NCI-H2107 treated with DMSO at 0.1 percent for 48 hours (cell line): Measurements from ENCODE around the gene HIVEP3.

Experiments
- DNase-seq: peaks from one replicate; lab custom pipeline; 2025; ENCODE audit not compliant: unreplicated experiment; lab: John Stamatoyannopoulos, UW

Gene HIVEP3

DNA sequence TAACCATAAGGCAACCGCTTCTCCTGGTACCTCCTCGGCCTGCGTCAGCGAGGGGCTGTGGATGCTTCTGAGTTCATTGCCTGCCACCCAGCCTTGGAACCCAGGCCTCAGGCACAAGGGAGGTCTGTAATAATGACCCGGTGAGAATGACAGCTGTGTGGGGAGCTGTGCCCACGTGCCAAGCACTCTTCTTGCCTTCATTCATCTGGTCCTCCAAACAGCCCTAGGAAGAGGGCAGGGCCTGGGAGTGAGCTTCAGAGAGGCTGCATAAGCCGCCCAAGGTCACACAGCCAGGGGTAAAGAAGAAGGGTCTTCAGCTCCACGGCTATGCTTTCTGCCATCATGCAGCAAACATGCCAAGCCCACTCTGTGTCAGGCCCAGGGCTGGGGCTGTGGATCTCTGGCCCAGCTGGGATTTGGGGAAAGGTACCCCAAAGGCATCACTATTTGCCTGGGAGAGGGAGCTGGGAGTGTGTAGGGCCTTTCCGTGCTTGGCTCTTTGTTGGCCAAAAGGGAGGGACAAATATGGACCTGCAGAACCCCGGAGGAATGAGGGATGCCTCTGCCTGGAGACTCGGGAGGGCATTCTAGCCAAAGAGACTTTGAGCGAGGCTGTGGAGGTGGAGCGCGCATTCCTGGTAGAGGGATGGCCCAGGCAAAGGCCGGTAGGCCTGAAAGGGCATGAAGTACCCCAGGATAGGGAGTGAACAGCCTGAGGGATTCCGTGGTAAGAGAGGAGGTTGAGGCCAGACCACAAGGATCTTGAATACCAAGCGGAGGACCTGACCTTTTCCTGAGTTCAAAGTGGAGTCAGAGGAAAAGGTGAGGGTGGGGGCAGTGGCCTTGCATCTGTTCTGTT, 424.1 kb downstream of the HIVEP3 start:
- no peak for DNase-seq

DNA sequence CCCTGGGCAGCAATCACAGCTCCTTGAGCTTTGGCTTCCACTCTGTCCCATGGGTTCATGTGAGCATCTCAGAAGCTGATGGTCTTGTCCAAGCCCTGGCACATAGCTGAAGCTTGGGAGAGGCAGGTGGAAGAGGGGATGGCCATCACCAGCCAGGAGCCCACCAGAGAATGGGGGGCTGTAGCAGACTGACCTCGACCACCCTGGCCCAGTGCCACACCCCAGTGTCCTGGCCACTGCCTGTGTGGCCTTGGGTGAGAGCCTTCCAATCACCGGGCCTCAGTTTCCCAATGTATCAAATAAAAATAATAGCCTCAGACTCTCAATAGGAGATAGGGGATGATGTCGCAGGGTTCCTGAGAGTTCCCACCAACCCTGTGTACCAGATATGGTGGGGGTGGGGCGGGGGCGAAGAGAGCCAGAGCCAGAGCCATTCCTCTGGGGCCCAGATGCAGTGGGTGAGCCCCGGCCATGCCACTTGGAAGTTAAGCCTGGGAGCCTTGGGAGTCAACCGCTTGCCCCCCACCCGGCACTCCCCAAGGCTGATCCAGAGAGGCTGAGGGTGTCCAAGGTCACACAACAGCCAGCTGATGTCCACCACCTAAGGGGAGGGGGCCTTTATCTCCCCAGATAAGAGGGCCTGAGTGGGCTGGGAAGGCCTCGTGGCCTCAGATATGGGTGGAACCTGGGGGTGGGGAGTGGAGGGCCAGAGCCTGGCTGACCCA, 424.9 kb downstream of the HIVEP3 start:
- no peak for DNase-seq

GRCh38 chr1:41493117-41493536, 425.6 kb downstream of the HIVEP3 start:
- no peak for DNase-seq

GRCh38 chr1:41492341-41492848, 426.3 kb downstream of the HIVEP3 start:
- no peak for DNase-seq

DNA sequence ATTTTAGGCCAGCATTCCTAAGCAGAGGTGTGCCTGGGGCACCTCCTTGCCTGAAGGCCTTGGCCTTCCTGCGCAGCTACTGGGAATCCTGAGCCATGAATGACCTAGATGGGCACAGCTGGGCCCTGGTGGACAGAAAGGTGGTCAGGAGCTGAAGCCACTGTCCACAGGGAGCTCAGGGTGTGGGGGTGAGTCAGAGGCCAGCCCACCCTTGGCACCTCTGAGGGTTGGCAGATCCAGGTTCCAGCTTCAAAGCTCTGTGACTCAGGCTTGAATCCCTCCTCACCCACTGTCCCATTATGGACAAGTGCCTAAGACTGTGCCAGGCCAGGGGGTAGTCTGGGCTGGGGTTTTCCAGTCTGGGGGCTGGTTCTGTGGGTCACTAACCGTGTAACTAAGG, 427.8 kb downstream of the HIVEP3 start:
- DNase-seq: no peak

- no peak for DNase-seq
Observed at GRCh38 chr1:41489561-41489960, 429.2 kb downstream of the HIVEP3 start.

DNA sequence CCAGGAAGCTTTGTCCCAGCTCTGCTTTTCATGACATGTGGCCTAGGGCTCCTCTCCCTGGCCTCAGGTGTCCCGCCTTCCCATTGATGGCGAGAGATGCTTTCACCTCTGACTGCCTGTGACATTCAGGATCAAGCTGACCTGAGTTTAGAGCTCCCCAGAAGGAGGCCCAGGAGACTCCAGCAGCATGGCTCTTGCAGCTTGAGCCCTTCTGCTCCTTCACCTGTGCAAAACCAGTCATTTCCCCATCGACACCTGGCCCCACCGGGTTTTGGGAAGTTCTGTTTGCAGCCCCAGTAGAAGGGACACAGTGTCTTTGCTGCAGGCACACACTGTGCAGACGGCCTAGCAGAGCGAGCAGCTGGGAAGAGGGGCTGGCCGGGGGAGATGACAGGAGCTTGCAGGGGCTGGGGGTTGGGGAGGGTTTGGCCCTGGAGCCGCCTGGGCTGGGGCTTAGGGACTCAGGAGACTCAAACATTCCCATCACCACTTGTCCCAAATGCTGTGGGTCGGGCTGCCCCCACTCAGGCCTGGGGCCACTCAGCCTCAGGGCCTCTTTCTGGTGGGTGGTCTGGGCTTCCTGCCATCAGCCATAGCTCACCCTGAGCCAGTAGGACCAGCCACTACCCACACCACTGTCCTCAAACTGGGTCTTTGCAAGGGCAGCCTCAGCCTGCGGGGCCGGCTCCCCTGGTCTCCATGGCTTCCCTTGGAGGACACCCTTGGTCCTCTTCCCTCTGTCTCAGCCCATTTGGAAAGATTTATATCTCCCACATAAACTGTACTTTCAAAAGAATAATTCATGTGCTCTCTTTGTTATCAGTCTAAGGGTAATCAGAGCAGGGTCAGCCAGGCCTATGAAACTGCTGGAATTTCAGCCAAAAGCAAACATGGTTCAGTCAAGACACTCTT, 430.4 kb downstream of the HIVEP3 start:
- no peak for DNase-seq

GRCh38 chr1:41487126-41488039, 431.3 kb downstream of the HIVEP3 start:
- no peak for DNase-seq

- DNase-seq: peak; percentile 72
Observed at GRCh38 chr1:41486371-41487125, 432.2 kb downstream of the HIVEP3 start.

DNA sequence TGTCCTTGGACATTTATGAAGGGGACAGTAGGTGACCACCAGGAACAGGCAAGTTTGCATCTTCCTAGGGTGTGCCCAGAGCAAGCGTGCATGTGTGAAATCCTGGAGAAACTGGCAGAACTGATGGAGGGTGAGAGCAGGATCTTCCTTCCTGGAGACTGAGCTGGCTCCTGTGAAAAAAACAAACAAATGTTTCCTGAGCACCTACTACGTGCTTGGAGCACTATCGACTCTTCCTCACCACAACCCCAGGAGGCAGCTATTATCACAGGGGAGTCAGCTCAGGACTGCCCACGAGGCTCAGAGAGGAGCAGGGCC, 432.7 kb downstream of the HIVEP3 start:
- DNase-seq: no peak

GRCh38 chr1:41485605-41486004, 433.1 kb downstream of the HIVEP3 start:
- no peak for DNase-seq

- DNase-seq: peak; percentile 99
Observed at GRCh38 chr1:41484402-41485241, 434.1 kb downstream of the HIVEP3 start, which contains the start of gene EDN2. Gene EDN2, minus strand, starts transcription at chr1:41484683. Its CDS starts 82 bp downstream, at chr1:41484601.

GRCh38 chr1:41483960-41484401, 434.7 kb downstream of the HIVEP3 start:
- no peak for DNase-seq

DNA sequence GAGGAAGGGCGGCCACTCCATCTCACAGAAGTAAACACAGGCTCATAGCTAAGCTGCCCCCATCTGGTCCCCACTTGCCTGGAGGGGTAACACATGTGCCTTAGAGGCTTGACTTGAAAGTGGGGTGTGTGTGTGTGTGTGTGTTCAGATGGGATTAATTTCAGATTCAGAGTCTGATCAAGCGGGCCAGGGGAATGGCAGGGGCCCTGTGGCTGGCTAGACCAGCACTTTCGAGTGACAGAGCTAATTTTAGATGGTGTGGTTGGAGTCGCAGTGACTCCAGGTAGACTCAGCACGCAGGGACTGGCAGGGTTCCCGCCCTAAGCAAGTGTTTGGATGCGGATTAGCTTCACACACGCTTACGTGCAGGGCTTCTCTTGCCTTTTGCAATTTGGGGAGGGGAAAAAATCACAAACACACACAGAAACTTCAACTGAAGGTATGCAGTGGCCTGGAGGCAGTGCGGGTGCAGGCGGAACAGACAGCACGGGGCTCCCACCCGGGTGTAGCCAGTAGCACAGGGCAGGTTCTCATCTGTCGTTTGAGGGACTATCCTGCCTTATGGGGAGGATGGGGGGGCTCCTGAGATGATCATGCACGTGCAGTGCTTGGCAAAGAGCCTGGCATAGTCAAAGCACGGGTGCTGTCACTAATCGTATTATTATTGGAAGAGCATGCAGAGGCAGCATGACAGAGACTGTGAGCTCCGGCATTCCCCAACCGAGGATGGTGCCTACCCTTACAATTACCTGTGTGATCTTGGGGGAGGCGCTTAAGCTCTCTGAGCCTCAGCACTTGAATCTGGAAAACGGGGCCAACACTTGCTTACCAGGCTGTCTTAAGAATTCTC, 435.5 kb downstream of the HIVEP3 start:
- DNase-seq: no peak

DNA sequence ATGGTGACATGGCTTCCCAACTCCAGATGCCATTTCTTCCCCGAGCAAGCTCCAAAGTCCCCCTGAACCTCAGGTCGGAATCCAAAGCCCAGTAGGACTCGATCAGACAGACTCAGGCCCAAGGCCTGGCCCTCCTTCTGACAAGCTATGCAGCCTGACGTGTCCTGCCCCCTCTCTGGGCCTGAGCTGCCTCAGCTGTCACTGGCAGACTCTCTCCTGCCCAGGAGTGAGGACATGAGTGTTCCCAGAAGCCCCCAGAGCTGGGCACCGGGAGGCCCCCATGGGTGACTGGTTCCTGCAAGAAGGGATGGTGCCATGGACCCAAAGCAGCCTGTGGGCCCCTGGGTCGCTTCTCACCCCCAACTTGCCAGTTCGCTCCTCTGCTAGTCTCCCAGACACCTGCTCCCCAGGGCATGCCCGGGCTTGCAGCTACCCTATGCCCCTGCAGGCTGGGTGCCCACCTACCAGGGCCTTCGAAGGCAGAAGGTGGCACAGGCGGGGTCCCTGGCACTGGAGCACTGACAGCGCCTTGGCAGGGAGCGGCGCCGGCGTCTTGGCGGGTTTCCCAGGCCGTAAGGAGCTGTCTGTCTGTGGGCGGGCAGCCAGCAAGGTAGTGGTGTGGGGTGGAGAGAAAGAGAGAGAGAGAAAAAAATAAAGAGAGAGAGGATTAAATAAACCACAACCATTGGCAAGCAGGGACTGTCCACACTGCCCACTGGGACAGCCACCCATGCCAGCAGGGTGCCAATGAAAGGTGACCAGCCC, 436.5 kb downstream of the HIVEP3 start:
- peak; percentile 89 for DNase-seq

DNA sequence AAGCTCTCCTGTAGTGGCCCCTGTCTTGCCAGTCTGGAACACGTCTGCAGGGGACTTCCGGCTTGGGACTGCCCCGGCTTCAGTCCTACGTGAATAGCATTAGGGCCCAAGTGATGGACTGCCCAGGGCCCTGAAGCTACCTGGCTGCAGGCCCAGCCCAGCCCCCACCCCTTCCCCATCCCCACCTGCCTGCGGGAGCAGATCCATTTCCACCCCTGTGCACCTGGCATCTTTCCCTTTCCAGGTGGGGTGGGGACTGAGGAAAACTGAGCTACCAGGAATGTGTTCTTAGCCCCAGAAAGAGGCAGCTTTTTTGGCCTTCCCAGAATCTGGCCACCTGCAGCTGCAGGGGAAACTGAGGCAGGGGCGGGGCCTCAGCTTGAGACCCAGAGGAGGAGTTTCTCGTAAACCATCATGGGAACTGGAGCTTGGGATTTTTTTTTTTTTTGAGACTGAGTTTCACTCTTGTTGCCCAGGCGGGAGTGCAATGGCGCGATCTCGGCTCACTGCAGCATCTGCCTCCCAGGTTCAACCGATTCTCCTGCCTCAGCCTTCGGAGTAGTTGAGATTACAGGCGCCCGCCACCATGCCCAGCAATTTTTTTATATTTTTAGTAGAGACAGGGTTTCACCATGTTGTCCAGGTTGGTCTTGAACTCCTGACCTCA, 437.5 kb downstream of the HIVEP3 start:
- DNase-seq: peak; percentile 83
